Measurements from ENCODE around the gene CD79A.

Gene CD79A

GRCh38 chr19:41917676-41918075, 40.6 kb downstream of the CD79A start:
- DNase-seq (ENCODE audit: low read depth in 2 of 2, low spot score in 1 of 2), result no peak

GRCh38 chr19:41918095-41918494, 41.0 kb downstream of the CD79A start:
- DNase-seq (ENCODE audit: low read depth in 2 of 2, low spot score in 1 of 2), result no peak

DNA sequence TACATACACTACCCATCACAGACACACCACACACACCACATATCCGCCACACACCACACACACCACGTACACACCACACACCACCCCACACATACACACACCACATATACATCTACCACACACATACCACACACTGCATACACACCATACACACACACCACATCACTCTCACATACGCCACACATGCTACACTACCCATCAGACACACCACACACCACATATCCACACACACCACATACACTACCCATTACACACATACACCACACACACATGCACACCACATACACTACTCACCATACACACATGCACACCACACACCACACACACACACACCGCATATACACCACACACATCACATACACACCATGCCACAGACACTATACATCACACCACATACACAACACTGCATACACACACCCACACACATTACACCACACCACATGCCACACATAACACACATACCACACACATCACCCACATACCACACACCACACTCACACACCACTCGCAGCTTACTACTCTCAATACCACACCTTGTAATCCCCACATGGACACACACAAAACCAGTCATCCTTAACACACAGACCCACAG, 41.7 kb downstream of the CD79A start:
- DNase-seq (ENCODE audit: low read depth in 2 of 2, low spot score in 1 of 2), result no peak

GRCh38 chr19:41919948-41920712, 43.1 kb downstream of the CD79A start:
- DNase-seq (ENCODE audit: low read depth in 2 of 2, low spot score in 1 of 2), result no peak

- DNase-seq (ENCODE audit: low read depth in 2 of 2, low spot score in 1 of 2), result no peak
Observed at GRCh38 chr19:41920882-41921576, 44.0 kb downstream of the CD79A start.

GRCh38 chr19:41921577-41922576, 44.8 kb downstream of the CD79A start:
- DNase-seq (ENCODE audit: low read depth in 2 of 2, low spot score in 1 of 2), result no peak

DNA sequence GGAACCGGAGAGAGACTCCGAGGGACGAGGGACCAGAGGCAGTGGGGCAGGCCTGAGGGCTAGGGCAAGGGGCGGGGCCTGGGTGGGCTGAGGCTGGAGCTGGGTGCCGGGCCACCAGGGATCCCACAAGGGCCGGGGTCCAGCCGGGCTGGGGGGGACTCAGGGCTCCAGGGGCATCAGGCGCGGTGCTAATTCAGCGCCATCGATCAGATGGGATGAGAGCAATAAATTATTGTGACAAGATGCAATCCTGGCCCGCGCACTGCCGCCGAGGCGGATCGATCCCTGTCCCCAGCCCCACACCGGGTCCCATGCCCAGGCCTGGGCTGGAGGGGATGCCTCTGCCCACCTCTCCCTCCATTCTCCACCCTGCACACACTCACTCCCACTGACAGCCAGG, 45.5 kb downstream of the CD79A start:
- DNase-seq (ENCODE audit: low read depth in 2 of 2, low spot score in 1 of 2), result no peak

- DNase-seq (ENCODE audit: low read depth in 2 of 2, low spot score in 1 of 2), result no peak
Observed at GRCh38 chr19:41923045-41923788, 46.1 kb downstream of the CD79A start.

DNA sequence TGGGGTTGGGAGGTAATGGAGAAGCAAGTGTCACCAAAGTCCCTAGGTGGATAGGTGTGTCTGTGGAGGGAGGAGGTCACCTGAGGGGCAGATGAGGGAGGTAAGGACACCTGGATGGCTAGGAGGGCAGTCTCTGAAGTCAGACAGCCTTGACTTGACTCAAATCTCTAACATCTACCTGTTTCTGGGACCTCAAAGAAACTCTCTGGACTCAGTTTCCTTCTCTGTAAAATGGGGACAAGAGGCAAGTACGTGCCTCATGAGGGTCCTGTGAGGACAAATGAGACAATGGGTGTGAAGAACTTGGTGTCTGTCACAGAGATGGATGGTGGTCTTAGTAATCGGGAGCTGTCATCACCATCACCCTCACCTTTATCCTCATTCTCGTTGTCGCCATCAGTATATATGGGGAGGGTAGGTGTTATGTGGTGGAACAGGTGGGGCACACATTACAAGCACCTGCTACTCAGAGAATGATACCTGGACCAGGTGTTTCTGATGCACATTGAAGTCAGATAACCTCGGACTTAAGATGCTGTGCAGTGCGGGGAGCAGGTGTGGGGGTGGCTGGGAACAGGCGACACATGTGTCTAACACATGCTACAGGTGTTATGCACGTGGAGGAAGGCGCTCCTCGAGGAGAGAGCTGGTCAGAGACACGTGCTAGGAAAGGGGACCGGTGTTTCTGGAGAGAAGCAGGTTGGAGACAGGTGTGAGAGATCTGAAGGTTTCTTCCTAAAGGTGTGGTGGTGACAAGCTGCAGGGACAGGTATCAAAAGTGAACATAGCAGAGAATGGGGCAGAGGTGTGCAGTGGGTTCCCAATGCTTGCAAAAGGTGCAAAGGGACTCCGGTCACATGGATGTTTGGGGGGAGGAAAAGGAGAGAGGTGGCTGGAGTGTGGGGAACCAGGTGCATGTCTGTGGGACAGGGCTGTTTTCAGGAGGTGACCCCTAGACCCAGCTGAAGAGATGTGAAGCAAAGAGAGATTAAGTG, 47.4 kb downstream of the CD79A start:
- no peak for DNase-seq (ENCODE audit: low read depth in 2 of 2, low spot score in 1 of 2)

DNA sequence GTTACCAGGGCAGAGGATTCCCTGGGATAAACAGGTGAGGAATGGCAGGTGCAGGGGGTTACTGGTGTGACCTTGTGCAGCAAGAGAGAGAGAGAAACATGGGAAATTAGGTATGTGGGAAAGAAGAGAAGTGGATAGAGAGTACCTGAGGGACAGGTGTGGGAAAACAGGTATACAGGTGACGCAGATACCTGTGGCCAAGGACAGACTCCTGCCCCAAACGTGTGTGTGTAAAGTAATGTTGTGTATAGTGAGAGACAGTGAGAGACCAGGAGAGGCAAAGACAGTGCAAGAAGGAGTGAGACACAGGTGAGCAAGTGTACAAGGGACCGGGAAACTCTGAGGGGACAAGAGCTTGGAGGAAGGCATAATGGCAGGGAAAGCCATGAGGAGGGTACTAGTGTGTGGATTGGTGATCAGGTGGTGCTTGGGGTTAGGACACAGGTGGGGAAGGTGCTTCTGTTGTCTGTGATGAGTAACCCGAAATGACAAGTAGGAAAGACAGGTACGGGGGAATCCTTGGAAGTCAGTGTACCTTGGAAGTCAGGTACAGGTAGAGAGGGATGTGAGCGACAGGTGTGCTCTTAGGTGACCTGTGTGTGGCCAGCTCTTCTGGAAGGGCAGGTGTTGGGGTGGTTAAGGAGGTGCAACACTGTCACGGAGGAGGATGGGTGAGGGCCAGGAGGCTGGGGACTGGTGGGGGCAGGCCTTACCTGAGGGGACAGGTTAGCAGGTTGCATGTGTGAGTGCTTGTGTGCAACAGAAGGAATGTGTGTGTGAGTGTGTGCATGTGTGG, 48.3 kb downstream of the CD79A start:
- no peak for DNase-seq (ENCODE audit: low read depth in 2 of 2, low spot score in 1 of 2)

DNA sequence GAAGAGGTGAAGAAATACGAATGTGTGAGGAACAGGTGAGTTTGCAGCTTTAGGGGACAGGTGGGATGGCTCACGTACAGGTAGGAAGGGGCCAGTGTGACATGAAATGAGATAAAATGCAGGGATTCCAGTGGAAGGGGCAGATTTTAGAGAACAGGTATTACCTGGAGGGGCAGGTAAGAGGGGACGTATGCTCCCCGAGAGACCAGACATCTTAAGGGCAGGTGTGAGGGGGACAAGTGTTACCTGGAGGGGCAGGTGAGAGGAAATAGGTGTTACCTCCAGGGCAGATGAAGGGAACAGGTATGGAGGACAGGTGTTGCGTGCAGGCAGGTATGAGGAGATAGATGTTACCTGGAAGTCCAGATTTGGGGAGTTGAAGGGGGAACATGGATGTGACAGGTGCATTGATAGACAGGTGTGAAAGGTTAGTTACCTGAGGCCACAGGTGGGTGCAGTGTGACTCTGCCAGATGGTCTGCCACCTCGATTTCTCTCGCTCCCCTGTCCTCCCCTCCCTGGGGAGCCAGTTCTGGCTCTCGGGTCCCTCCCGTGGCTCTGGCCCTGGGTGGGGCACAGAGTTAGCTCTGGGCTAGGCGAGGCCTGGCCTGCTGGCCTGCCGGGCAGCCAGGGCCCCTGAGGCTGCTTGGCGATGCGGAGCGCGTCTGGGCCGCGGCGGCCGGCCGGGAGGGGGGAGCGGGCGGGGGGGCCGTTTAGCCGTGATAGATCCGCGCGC, 49.1 kb downstream of the CD79A start:
- no peak for DNase-seq (ENCODE audit: low read depth in 2 of 2, low spot score in 1 of 2)

DNA sequence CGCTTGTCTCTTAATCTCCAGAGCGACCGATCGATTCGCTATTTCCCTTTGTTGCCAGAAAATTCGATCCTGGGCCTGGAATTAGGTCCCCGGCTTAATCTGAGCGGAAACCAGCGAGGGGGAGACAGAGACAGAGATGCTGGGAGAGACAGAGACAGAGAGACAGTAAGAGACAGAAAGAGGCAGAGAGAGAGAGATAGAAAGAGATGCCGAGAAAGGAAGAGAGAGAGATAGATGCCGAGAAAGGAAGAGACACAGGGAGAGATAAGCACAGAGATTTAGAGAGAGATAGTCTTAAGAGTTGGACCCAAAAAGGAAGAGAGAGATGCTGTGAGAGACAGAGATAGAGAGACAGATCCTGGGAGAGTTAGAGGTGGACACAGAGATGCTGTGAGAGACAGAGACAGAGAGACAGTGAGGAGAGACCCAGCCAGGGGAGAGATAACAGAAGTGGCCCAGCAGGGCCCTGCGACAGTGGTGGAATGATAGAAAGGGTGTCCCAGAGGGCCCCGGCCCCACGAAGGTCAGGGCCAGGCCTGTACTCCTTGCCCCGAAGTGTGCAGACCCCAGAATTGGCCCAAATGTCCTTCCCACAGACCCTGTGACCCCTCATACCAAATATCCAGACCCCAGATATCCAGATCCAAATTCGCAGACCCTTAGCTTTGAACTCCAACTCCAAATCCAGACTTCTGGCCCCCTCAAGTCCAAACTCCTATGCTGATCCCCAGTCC, 49.9 kb downstream of the CD79A start:
- no peak for DNase-seq (ENCODE audit: low read depth in 2 of 2, low spot score in 1 of 2)

DNA sequence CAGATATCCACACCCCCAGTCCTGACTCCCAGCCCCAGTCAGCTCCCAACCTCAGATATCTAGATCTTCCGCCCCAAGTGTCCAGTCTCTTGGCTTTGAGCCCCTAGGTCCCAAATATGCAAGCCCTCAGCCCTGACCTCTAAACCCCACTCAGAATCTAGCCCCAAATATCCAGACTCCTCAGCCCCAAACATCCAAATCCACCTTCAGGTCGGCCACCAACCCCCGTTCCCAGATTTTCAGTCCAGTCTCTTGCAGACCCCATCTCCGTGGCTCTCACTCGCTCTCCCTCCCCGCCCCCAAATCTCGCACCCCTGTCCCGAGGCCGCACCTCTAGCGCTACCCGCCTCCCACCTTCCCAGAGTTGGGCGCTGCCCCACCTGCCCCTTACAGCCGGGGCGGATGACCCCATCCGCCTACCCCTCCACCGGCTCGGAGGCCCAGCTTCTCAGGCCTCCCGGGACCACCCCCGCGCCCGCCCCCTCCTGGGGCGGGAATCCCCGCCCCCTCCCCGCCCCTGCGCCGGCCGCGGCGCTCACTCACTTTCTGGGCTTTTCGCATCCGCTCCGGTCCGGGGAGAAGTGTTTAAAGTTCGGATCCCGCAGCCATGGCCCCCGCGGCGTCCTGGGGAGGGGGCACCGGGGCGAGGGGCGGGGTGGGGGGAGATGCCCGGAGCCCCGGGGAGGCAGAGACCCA, 50.6 kb downstream of the CD79A start:
- DNase-seq (ENCODE audit: low read depth in 2 of 2, low spot score in 1 of 2), result no peak

DNA sequence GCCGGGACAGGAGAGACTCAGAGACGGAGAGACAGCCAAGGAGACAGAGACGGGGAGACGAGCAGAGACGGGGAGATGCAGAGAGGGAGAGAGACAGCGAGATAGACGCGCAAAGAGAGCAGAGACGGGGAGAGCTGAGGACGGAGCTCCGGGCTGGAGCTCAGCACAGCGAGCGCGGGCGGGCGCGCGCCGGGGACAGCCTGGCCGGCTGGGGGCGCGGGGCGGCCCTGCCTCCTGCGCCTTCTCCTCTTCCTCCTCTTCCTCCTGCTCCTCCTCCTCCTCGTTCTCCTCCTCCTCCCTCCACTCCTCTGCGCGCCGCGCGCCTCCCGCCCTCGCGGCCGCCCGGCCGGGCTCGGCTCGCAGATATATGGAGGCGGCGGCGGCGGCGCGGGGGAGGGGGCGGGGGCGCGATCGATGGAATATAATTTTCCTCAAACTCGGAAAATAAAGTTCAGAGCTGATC, 51.2 kb downstream of the CD79A start, which contains the start of gene ERFL:
ERFL (minus strand) TSS at position 229 of the 463 bp plus-strand sequence. CDS start 15,530 bp downstream, outside the sequence.
- DNase-seq (ENCODE audit: low read depth in 2 of 2, low spot score in 1 of 2), result no peak

- no peak for DNase-seq (ENCODE audit: low read depth in 2 of 2, low spot score in 1 of 2)
Observed at GRCh38 chr19:41928754-41929535, 51.9 kb downstream of the CD79A start.

Data from stimulated activated CD8-positive, alpha-beta memory T cell treated with anti-CD3 and anti-CD28 coated beads, Interleukin-4, amount 100 ng/mL, for 1 hour (primary cell).